ENCODE results near the gene MYRFL.
"Not testable (repeated sequence)": the region's sequence is repeated elsewhere in the genome, so short reads cannot be mapped to it uniquely, and the experiment has no call there.

Gene MYRFL

GRCh38 chr12:69837657-69838415 lies 12.8 kb downstream of the MYRFL start:
- Histone ChIP-seq H3K36me3 (ENCODE audit: control insufficient read depth in 1 of 2, insufficient read depth in 2 of 2, low read length in 2 of 2) (no peaks in the 10 kb centered on the region), H3K27me3 (ENCODE audit: control insufficient read depth in 1 of 2, insufficient read depth in 2 of 2, low read length in 2 of 2) (no peaks in the 10 kb centered on the region), H3K4me3 (ENCODE audit: low read depth in 1 of 2, low read length in 2 of 2) (peak overlapping the region; percentile 33 to 37), H3K4me1 (ENCODE audit: control insufficient read depth in 1 of 2, insufficient read depth in 2 of 2, low read length in 2 of 2) (peaks cover 71 to 92% of the 10 kb centered on the region in 2 donors), H3K9ac (ENCODE audit: low read depth in 1 of 2, low read length in 2 of 2) (peak overlapping the region in 1 of 2 donors; percentile 25), H3K27ac (ENCODE audit: low read depth, low read length) (no peak overlapping the region), H3K9me3 (ENCODE audit: control insufficient read depth in 1 of 2, low read length in 2 of 2) (no peaks in the 10 kb centered on the region)

- Histone ChIP-seq H3K27ac (ENCODE audit: low read depth, low read length) (no peak overlapping the region), H3K9me3 (ENCODE audit: control insufficient read depth in 1 of 2, low read length in 2 of 2) (no peaks in the 10 kb centered on the region)
These were observed 15.7 kb downstream of the MYRFL start for GRCh38 chr12:69840727-69841126.

GRCh38 chr12:69843608-69844007 lies 18.6 kb downstream of the MYRFL start:
- no peak overlapping the region for H3K27ac ChIP-seq (ENCODE audit: low read depth, low read length)
- no peaks in the 10 kb centered on the region for H3K9me3 ChIP-seq (ENCODE audit: control insufficient read depth in 1 of 2, low read length in 2 of 2)
- H3K4me1 ChIP-seq (ENCODE audit: control insufficient read depth in 1 of 2, insufficient read depth in 2 of 2, low read length in 2 of 2): peaks cover 27 to 47% of the 10 kb centered on the region in 2 donors
- no peaks in the 10 kb centered on the region for H3K36me3 ChIP-seq (ENCODE audit: control insufficient read depth in 1 of 2, insufficient read depth in 2 of 2, low read length in 2 of 2)
- no peak overlapping the region for H3K4me3 ChIP-seq (ENCODE audit: low read depth in 1 of 2, low read length in 2 of 2)
- no peaks in the 10 kb centered on the region for H3K27me3 ChIP-seq (ENCODE audit: control insufficient read depth in 1 of 2, insufficient read depth in 2 of 2, low read length in 2 of 2)
- H3K9ac ChIP-seq (ENCODE audit: low read depth in 1 of 2, low read length in 2 of 2): no peak overlapping the region

More at GRCh38 chr12:69840727-69841126, 15.7 kb downstream of the MYRFL start:
- Histone ChIP-seq H3K27me3 (ENCODE audit: control insufficient read depth in 1 of 2, insufficient read depth in 2 of 2, low read length in 2 of 2) (no peaks in the 10 kb centered on the region), H3K4me1 (ENCODE audit: control insufficient read depth in 1 of 2, insufficient read depth in 2 of 2, low read length in 2 of 2) (peaks cover 48 to 73% of the 10 kb centered on the region in 2 donors), H3K9ac (ENCODE audit: low read depth in 1 of 2, low read length in 2 of 2) (no peak overlapping the region), H3K36me3 (ENCODE audit: control insufficient read depth in 1 of 2, insufficient read depth in 2 of 2, low read length in 2 of 2) (no peaks in the 10 kb centered on the region), H3K4me3 (ENCODE audit: low read depth in 1 of 2, low read length in 2 of 2) (peak overlapping the region in 1 of 2 donors; percentile 41)

- H3K4me3 ChIP-seq (ENCODE audit: low read depth in 1 of 2, low read length in 2 of 2): no peak overlapping the region
- no peaks in the 10 kb centered on the region for H3K27me3 ChIP-seq (ENCODE audit: control insufficient read depth in 1 of 2, insufficient read depth in 2 of 2, low read length in 2 of 2)
- no peaks in the 10 kb centered on the region for H3K36me3 ChIP-seq (ENCODE audit: control insufficient read depth in 1 of 2, insufficient read depth in 2 of 2, low read length in 2 of 2)
- no peak overlapping the region for H3K9ac ChIP-seq (ENCODE audit: low read depth in 1 of 2, low read length in 2 of 2)
- H3K27ac ChIP-seq (ENCODE audit: low read depth, low read length): no peak overlapping the region
- H3K9me3 ChIP-seq (ENCODE audit: control insufficient read depth in 1 of 2, low read length in 2 of 2): no peaks in the 10 kb centered on the region
- H3K4me1 ChIP-seq (ENCODE audit: control insufficient read depth in 1 of 2, insufficient read depth in 2 of 2, low read length in 2 of 2): peaks cover 27 to 39% of the 10 kb centered on the region in 2 donors
These were observed 19.4 kb downstream of the MYRFL start for GRCh38 chr12:69844416-69844815.

- H3K4me1 ChIP-seq (ENCODE audit: control insufficient read depth in 1 of 2, insufficient read depth in 2 of 2, low read length in 2 of 2): peaks cover 24 to 35% of the 10 kb centered on the region in 2 donors
- H3K27me3 ChIP-seq (ENCODE audit: control insufficient read depth in 1 of 2, insufficient read depth in 2 of 2, low read length in 2 of 2): no peaks in the 10 kb centered on the region
- no peak overlapping the region for H3K27ac ChIP-seq (ENCODE audit: low read depth, low read length)
These were observed 19.8 kb downstream of the MYRFL start for GRCh38 chr12:69844836-69845235.

GRCh38 chr12:69846976-69847375 lies 21.9 kb downstream of the MYRFL start:
- H3K27me3 ChIP-seq (ENCODE audit: control insufficient read depth in 1 of 2, insufficient read depth in 2 of 2, low read length in 2 of 2): no peaks in the 10 kb centered on the region
- H3K36me3 ChIP-seq (ENCODE audit: control insufficient read depth in 1 of 2, insufficient read depth in 2 of 2, low read length in 2 of 2): no peaks in the 10 kb centered on the region
- peaks cover 0 to 4% of the 10 kb centered on the region in 2 donors for H3K9me3 ChIP-seq (ENCODE audit: control insufficient read depth in 1 of 2, low read length in 2 of 2)
- peaks cover 5 to 16% of the 10 kb centered on the region in 2 donors for H3K4me1 ChIP-seq (ENCODE audit: control insufficient read depth in 1 of 2, insufficient read depth in 2 of 2, low read length in 2 of 2)
- H3K4me3 ChIP-seq (ENCODE audit: low read depth in 1 of 2, low read length in 2 of 2): no peak overlapping the region
- no peak overlapping the region for H3K9ac ChIP-seq (ENCODE audit: low read depth in 1 of 2, low read length in 2 of 2)
- no peak overlapping the region for H3K27ac ChIP-seq (ENCODE audit: low read depth, low read length)

More at GRCh38 chr12:69844836-69845235, 19.8 kb downstream of the MYRFL start:
- Histone ChIP-seq H3K9me3 (ENCODE audit: control insufficient read depth in 1 of 2, low read length in 2 of 2) (peaks cover 0 to 2% of the 10 kb centered on the region in 2 donors), H3K4me3 (ENCODE audit: low read depth in 1 of 2, low read length in 2 of 2) (no peak overlapping the region), H3K9ac (ENCODE audit: low read depth in 1 of 2, low read length in 2 of 2) (no peak overlapping the region), H3K36me3 (ENCODE audit: control insufficient read depth in 1 of 2, insufficient read depth in 2 of 2, low read length in 2 of 2) (no peaks in the 10 kb centered on the region)

- Histone ChIP-seq H3K4me1 (ENCODE audit: control insufficient read depth in 1 of 2, insufficient read depth in 2 of 2, low read length in 2 of 2) (no peaks in the 10 kb centered on the region), H3K9ac (ENCODE audit: low read depth in 1 of 2, low read length in 2 of 2) (no peak overlapping the region), H3K4me3 (ENCODE audit: low read depth in 1 of 2, low read length in 2 of 2) (no peak overlapping the region), H3K9me3 (ENCODE audit: control insufficient read depth in 1 of 2, low read length in 2 of 2) (peaks cover 0 to 4% of the 10 kb centered on the region in 2 donors), H3K36me3 (ENCODE audit: control insufficient read depth in 1 of 2, insufficient read depth in 2 of 2, low read length in 2 of 2) (no peaks in the 10 kb centered on the region), H3K27ac (ENCODE audit: low read depth, low read length) (no peak overlapping the region), H3K27me3 (ENCODE audit: control insufficient read depth in 1 of 2, insufficient read depth in 2 of 2, low read length in 2 of 2) (no peaks in the 10 kb centered on the region)
These were observed 26.9 kb downstream of the MYRFL start for GRCh38 chr12:69851976-69852375.

GRCh38 chr12:69853176-69853961 lies 28.3 kb downstream of the MYRFL start:
- H3K4me3 ChIP-seq (ENCODE audit: low read depth in 1 of 2, low read length in 2 of 2); H3K9ac ChIP-seq (ENCODE audit: low read depth in 1 of 2, low read length in 2 of 2); H3K36me3 ChIP-seq (ENCODE audit: control insufficient read depth in 1 of 2, insufficient read depth in 2 of 2, low read length in 2 of 2); H3K9me3 ChIP-seq (ENCODE audit: control insufficient read depth in 1 of 2, low read length in 2 of 2); H3K27ac ChIP-seq (ENCODE audit: low read depth, low read length); H3K4me1 ChIP-seq (ENCODE audit: control insufficient read depth in 1 of 2, insufficient read depth in 2 of 2, low read length in 2 of 2); H3K27me3 ChIP-seq (ENCODE audit: control insufficient read depth in 1 of 2, insufficient read depth in 2 of 2, low read length in 2 of 2): not testable (repeated sequence)

GRCh38 chr12:69866698-69867097 lies 41.7 kb downstream of the MYRFL start:
- peaks cover 6 to 7% of the 10 kb centered on the region in 2 donors for H3K4me1 ChIP-seq (ENCODE audit: control insufficient read depth in 1 of 2, insufficient read depth in 2 of 2, low read length in 2 of 2)
- no peak overlapping the region for H3K9ac ChIP-seq (ENCODE audit: low read depth in 1 of 2, low read length in 2 of 2)
- H3K4me3 ChIP-seq (ENCODE audit: low read depth in 1 of 2, low read length in 2 of 2): no peak overlapping the region
- no peaks in the 10 kb centered on the region for H3K27me3 ChIP-seq (ENCODE audit: control insufficient read depth in 1 of 2, insufficient read depth in 2 of 2, low read length in 2 of 2)
- no peaks in the 10 kb centered on the region for H3K9me3 ChIP-seq (ENCODE audit: control insufficient read depth in 1 of 2, low read length in 2 of 2)
- H3K36me3 ChIP-seq (ENCODE audit: control insufficient read depth in 1 of 2, insufficient read depth in 2 of 2, low read length in 2 of 2): peaks cover 0 to 2% of the 10 kb centered on the region in 2 donors
- H3K27ac ChIP-seq (ENCODE audit: low read depth, low read length): no peak overlapping the region

- Histone ChIP-seq H3K27ac (ENCODE audit: low read depth, low read length) (no peak overlapping the region), H3K36me3 (ENCODE audit: control insufficient read depth in 1 of 2, insufficient read depth in 2 of 2, low read length in 2 of 2) (peaks cover 0 to 2% of the 10 kb centered on the region in 2 donors), H3K9ac (ENCODE audit: low read depth in 1 of 2, low read length in 2 of 2) (no peak overlapping the region), H3K9me3 (ENCODE audit: control insufficient read depth in 1 of 2, low read length in 2 of 2) (no peaks in the 10 kb centered on the region), H3K4me1 (ENCODE audit: control insufficient read depth in 1 of 2, insufficient read depth in 2 of 2, low read length in 2 of 2) (peaks cover 6 to 7% of the 10 kb centered on the region in 2 donors), H3K4me3 (ENCODE audit: low read depth in 1 of 2, low read length in 2 of 2) (no peak overlapping the region), H3K27me3 (ENCODE audit: control insufficient read depth in 1 of 2, insufficient read depth in 2 of 2, low read length in 2 of 2) (no peaks in the 10 kb centered on the region)
These were observed 43.7 kb downstream of the MYRFL start for GRCh38 chr12:69868695-69869094.

All from duodenal mucosa (tissue), 2 donors.